ENCODE measurements around the gene ATCAY. TPM values are rescaled to one million over a fixed set of nuclear protein-coding genes. Genes with fewer than 3 reads are reported as not detected.
"Not testable (repeated sequence)": the region's sequence is repeated elsewhere in the genome, so short reads cannot be mapped to it uniquely, and the experiment has no call there.

The ATCAY gene
- total RNA-seq, 2 donors from 2014 or later = 3.9 to 8.3 TPM

GRCh38 chr19:3931041-3931440 is 50.6 kb downstream of the ATCAY start:
- DNase-seq (ENCODE audit: low spot score) = no peak

DNA sequence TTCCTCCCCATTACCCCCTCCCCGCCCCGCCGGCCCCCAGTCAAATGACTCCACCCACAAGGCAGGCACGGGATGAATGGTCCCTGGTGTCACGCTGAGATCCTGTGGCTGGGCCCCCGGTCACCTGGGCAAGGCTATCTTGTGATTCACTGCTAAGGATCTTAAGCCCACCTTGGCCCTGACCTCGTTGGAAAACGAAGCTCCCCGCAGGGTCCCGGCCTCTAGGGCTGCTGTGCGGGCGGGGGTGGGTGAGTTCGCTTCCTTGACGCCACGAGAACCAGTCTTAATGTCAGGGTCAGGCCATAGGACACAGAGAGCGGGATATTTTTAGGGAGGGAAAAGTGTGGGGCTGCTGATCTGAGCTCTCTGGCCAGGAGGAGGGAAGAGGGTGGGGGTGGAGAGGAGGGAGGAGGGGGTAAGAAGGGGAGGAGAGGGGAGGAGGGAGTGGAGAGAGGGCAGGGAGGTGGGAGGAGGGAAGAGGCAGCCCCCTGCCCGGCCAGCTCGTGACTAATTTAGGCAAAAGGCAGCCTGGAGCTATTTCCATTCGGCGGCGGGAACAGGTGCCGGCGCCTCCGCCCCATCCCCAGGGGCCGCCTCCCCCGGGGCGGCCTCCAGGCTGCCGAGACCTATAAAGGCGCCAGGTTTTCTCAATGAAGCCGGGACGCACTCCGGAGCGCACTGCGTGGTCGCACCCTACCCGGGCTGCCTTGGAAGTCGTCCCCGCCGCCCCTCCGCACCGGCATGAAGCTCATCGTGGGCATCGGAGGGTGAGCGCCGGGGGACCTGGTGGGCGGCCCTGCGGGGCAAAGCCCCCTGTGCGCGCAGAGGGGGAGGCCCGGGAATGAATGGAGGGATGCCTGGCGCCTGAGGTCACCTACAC is 52.7 kb downstream of the ATCAY start, which contains the start of gene NMRK2:
Gene NMRK2, plus strand, starts transcription at position 139 of the 880 bp plus-strand sequence. Its CDS starts 603 bp downstream, at position 742.
- TF ChIP-seq POLR2AphosphoS5 (IDR thresholded peaks at IDR 0.05) = no peak
- no peak for TF ChIP-seq CTCF (IDR thresholded peaks at IDR 0.05)
- TF ChIP-seq POLR2A (IDR thresholded peaks at IDR 0.05) = no peak
- intact Hi-C loops (cut with DNase I) = no loop called here
- Histone ChIP-seq H3K27me3 (replicated peaks; ENCODE audit: insufficient read depth) (peaks cover 4% of the 10 kb centered on the region), H3K36me3 (no peaks in the 10 kb centered on the region), H3K4me1 (replicated peaks) (no peaks in the 10 kb centered on the region), H3K4me3 (no peak within 1 kb of the TSS), H3K9me3 (no peaks in the 10 kb centered on the region), H3K27ac (no peak within 1 kb of the TSS)
- no peak for DNase-seq (ENCODE audit: low spot score)
- WGBS = 2% methylated on average over 47 of the region's 51 CpGs

More at GRCh38 chr19:3931041-3931440, 50.6 kb downstream of the ATCAY start:
- no peaks in the 10 kb centered on the region for H3K36me3 ChIP-seq
- H3K27ac ChIP-seq = no peak overlapping the region
- WGBS = 61% methylated on average over 8 of the region's 8 CpGs
- no peak for TF ChIP-seq CTCF (IDR thresholded peaks at IDR 0.05)
- no peak for TF ChIP-seq POLR2AphosphoS5 (IDR thresholded peaks at IDR 0.05)
- TF ChIP-seq POLR2A (IDR thresholded peaks at IDR 0.05) = no peak
- H3K27me3 ChIP-seq (replicated peaks; ENCODE audit: insufficient read depth) = peaks cover 4% of the 10 kb centered on the region
- H3K4me3 ChIP-seq = no peak overlapping the region
- H3K9me3 ChIP-seq = no peaks in the 10 kb centered on the region
- intact Hi-C loops (cut with DNase I) = no loop called here
- H3K4me1 ChIP-seq (replicated peaks) = no peaks in the 10 kb centered on the region

- Histone ChIP-seq H3K4me3 (no peak overlapping the region), H3K27ac (no peak overlapping the region), H3K36me3 (no peaks in the 10 kb centered on the region), H3K27me3 (replicated peaks; ENCODE audit: insufficient read depth) (peaks cover 4% of the 10 kb centered on the region), H3K9me3 (no peaks in the 10 kb centered on the region), H3K4me1 (replicated peaks) (no peaks in the 10 kb centered on the region)
- intact Hi-C loops (cut with DNase I) = no loop called here
- TF ChIP-seq POLR2AphosphoS5 (IDR thresholded peaks at IDR 0.05) (no peak), CTCF (IDR thresholded peaks at IDR 0.05) (no peak), POLR2A (IDR thresholded peaks at IDR 0.05) (no peak)
- 78% methylated on average over 26 of the region's 29 CpGs for WGBS
- no peak for DNase-seq (ENCODE audit: low spot score)
These were observed 56.3 kb downstream of the ATCAY start for GRCh38 chr19:3936506-3937442.

DNA sequence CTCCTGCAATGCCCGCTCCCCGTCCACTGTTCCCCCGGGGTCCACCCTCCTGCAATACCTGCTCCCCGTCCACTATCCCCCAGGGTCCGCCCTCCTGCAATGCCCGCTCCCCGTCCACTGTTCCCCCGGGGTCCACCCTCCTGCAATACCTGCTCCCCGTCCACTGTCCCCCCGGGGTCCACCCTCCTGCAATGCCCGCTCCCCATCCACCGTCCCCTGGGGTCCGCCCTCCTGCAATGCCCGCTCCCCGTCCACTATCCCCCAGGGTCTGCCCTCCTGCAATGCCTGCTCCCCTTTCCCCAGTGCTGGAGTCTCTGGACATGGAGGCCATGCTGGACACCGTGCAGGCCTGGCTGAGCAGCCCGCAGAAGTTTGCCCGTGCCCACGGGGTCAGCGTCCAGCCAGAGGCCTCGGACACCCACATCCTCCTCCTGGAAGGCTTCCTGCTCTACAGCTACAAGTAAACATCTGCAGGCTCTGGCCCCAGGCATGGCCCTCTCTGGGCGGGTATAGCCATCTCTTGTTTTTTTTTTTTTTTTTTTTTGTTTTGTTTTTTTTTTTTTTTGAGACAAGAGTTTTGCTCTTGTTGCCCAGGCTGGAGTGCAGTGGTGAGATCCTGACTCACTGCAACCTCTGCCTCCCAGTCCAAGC is 57.9 kb downstream of the ATCAY start:
- intact Hi-C loops (cut with DNase I); H3K4me3 ChIP-seq; H3K9me3 ChIP-seq; DNase-seq (ENCODE audit: low spot score); H3K27me3 ChIP-seq (replicated peaks; ENCODE audit: insufficient read depth); H3K36me3 ChIP-seq; H3K4me1 ChIP-seq (replicated peaks); H3K27ac ChIP-seq: not testable (repeated sequence)
- 94% methylated on average over 22 of the region's 22 CpGs for WGBS
